ENCODE results near the gene RAB11B. TPM values are rescaled to one million over a fixed set of nuclear protein-coding genes. Genes with fewer than 3 reads are reported as not detected.
A peak's percentile ranks its signal among the peaks of the same experiment; 100 is the strongest.

The RAB11B gene
- total RNA-seq, 4 donors from 2014 or later, result 91.2 to 137 (median 113) TPM

DNA sequence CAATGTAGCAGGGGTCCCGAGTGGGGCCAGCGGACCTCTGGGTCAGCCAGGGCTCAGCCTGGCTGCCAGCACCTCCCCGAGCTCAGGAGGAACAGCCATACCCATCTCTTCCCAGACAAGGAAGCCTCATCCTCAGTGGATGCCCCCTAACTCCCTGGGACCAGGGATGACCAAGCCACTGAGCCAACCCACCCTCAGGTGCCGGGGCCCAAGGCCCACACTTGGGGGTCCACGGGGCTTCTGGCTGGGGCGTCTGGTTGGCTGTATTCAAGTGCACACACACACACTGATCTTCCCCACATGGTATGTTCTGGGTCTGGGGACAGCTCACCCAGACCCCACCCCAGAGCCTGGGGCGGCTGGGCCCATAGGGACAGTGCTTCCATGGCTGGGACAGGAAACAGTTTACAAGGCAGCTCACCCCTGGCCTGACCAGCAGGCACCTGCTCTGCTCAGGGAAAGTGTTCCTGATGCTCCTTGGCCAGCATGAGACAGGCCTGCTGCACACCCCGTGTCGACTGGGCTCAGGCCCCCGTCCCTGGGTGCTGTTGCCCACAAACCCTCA is 7.7 kb downstream of the RAB11B start:
- TF ChIP-seq CTCF (IDR thresholded peaks at IDR 0.05), result no peak
- TF ChIP-seq POLR2A (IDR thresholded peaks at IDR 0.05), result no peak
- 49 to 62% methylated on average over 4 to 9 of the region's 10 CpGs for WGBS, 2 donors
- Histone ChIP-seq H3K27ac (peak overlapping the region; percentile 97 to 100 (median 100)), H3K36me3 (peaks cover 11 to 23% of the 10 kb centered on the region in 2 donors), H3K27me3 (no peaks in the 10 kb centered on the region), H3K9me3 (no peaks in the 10 kb centered on the region), H3K4me3 (replicated peaks in 1 of 3) (no peak overlapping the region), H3K4me1 (peaks cover 66 to 73% of the 10 kb centered on the region in 2 donors)
- intact Hi-C loops (cut with DNase I), result loop anchor here (5.0 kb wide), 1 partner anchor 41 kb away; no protein-coding TSS in a partner anchor
- no peak for DNase-seq

GRCh38 chr19:8398311-8398771 is 8.2 kb downstream of the RAB11B start:
- Histone ChIP-seq H3K9me3 (no peaks in the 10 kb centered on the region), H3K4me3 (replicated peaks in 1 of 3) (no peak overlapping the region), H3K27ac (peak overlapping the region; percentile 97 to 100 (median 100)), H3K27me3 (no peaks in the 10 kb centered on the region), H3K4me1 (peaks cover 61 to 68% of the 10 kb centered on the region in 2 donors), H3K36me3 (peaks cover 16 to 28% of the 10 kb centered on the region in 2 donors)
- DNase-seq, result peak; percentile 98 to 99
- 20 to 29% methylated on average over 5 to 7 of the region's 9 CpGs for WGBS, 2 donors
- peak in 1 of 2 donors; percentile 31 for TF ChIP-seq POLR2A (IDR thresholded peaks at IDR 0.05)
- TF ChIP-seq CTCF (IDR thresholded peaks at IDR 0.05), result no peak
- intact Hi-C loops (cut with DNase I), result loop anchor here (5.0 kb wide), 1 partner anchor 41 kb away; no protein-coding TSS in a partner anchor

DNA sequence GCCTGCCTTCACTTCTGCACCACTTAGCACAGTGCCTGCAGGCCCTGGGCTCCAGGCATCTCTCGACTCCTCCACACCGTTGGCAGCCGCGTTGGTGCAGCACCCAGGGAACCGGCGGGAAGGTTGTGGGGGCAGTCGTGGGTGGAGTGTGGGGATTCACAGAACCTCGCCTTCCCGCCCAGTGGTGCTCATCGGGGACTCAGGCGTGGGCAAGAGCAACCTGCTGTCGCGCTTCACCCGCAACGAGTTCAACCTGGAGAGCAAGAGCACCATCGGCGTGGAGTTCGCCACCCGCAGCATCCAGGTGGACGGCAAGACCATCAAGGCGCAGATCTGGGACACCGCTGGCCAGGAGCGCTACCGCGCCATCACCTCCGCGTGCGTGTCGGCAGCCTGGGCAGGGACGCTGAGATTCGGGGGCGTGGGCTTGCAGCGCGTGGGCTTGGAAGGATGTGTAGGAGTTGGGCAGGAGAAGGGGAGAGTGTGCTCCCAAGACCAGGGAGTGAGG is 9.6 kb downstream of the RAB11B start:
- intact Hi-C loops (cut with DNase I), result loop anchor here (5.0 kb wide), 1 partner anchor 42 kb away; no protein-coding TSS in a partner anchor
- peak overlapping the region; percentile 88 to 100 (median 100) for H3K27ac ChIP-seq
- WGBS, 2 donors, result 85 to 92% methylated on average over 20 to 23 of the region's 34 CpGs

DNA sequence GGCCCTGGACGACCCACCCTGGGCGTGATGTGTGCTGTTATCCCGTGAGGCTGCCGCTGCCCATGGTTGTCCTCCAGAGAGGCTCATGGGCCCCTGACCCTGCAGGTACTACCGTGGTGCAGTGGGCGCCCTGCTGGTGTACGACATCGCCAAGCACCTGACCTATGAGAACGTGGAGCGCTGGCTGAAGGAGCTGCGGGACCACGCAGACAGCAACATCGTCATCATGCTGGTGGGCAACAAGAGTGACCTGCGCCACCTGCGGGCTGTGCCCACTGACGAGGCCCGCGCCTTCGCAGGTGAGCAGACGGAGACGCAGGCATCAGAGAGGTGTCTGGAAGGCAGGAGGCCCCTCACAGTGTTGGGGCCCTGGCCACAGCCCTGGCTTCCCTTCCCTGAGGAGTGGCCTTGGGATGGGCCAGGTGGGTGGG is 11.8 kb downstream of the RAB11B start:
- intact Hi-C loops (cut with DNase I), result no loop called here

More for the DNA sequence above, 9.6 kb downstream of the RAB11B start:
- peak; percentile 56 to 59 for DNase-seq
- no peak for TF ChIP-seq CTCF (IDR thresholded peaks at IDR 0.05)
- TF ChIP-seq POLR2A (IDR thresholded peaks at IDR 0.05), result no peak
- peaks cover 47 to 57% of the 10 kb centered on the region in 2 donors for H3K4me1 ChIP-seq
- no peaks in the 10 kb centered on the region for H3K27me3 ChIP-seq
- no peaks in the 10 kb centered on the region for H3K9me3 ChIP-seq
- no peak overlapping the region for H3K4me3 ChIP-seq (replicated peaks in 1 of 3)
- peaks cover 22 to 40% of the 10 kb centered on the region in 2 donors for H3K36me3 ChIP-seq

More for the DNA sequence above, 11.8 kb downstream of the RAB11B start:
- H3K9me3 ChIP-seq, result no peaks in the 10 kb centered on the region
- TF ChIP-seq CTCF (IDR thresholded peaks at IDR 0.05), result no peak
- no peak for DNase-seq
- peaks cover 31 to 53% of the 10 kb centered on the region in 2 donors for H3K4me1 ChIP-seq
- H3K4me3 ChIP-seq (replicated peaks in 1 of 3), result no peak overlapping the region
- no peaks in the 10 kb centered on the region for H3K27me3 ChIP-seq
- H3K36me3 ChIP-seq, result peaks cover 28 to 44% of the 10 kb centered on the region in 2 donors
- peak overlapping the region in 2 of 3 donors; percentile 9 to 24 for H3K27ac ChIP-seq
- 94% methylated on average over 3 to 21 of the region's 21 CpGs for WGBS, 2 donors
